Stimulated activated CD4-positive, alpha-beta T cell treated with anti-CD3 and anti-CD28 coated beads, Interleukin-1b, Interleukin-23, amount 100 ng/mL, for 1 hour (primary cell): ENCODE data around the gene TXNDC15.

Source experiments
- DNase-seq, 2 donors: peaks; one replicate each; pipeline ENCODE4 v3.0.0-alpha.2; 2020; ENCODE audit warnings: low read depth in 2 of 2

TXNDC15 gene

DNA sequence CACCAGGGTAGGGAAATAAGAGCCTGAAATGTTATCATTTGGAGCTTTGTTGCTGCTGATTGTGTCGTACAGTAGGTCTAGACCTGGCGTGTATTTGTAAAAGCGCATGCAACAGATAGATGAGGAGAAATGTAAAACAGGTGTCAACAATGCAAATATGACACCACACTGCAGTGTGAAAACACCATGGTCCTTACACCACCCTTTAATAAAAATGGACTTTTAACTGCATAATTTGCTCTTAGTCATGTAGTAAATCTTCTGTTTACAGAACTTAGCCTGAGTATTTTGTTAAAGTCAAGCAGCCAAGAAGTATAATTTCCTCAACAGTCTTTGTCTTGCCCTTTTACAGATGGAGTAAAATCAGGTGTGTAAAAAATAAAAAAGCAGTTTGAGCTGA is 44.7 kb downstream of the TXNDC15 start:
- DNase-seq: no peak

DNA sequence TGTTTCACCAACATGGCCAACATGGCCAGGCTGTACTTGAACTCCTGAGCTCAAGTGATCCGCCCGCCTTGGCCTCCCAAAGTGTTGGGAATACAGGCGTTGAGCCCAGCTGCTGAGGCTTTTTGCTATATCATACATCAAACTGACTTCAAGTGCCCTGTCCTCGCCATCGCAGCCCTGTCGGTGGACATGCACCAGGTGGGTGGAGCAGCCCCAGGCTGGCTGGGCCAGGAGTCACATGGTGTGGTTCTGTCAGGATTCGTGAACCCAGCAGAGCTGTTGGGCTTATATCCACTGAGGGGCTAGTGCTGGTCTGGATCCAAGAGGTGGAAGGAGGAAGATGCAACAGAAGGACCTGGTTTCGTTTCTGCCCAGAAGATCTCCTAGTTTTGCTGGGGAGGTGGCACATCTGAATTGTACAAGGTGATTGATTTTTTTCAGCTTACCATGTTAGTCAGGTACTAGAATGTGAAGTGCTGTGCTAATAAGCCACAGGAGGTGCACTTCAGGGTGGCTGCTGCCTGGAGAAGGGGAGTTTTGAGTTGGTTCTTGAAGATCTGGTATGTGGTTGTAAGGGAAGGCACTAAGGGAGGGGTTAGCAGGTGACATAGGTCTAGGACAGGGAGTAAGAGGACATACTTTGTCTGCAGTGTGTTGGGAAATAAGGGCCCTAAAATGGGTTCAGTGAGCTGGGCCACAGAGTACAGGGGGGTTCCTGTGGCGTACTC is 46.8 kb downstream of the TXNDC15 start:
- DNase-seq: no peak

DNA sequence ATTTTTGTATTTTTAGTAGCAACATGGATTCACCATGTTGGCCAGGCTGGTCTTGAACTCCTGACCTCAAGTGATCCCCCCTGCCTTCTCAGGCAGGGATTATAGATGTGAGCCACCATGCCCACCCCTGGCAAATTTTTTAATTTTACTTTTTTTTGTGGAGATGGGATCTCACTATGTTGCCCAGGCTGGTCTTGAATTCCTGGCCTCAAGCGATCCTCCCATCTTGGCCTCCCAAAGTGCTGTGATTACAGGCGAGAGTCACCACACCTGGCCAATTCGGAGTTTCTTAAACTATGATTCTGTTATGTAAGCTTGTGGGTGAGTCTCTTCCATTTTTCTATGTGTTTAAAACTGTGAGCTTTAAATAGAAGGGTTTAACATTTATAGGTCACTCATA is 58.3 kb downstream of the TXNDC15 start:
- no peak for DNase-seq

DNA sequence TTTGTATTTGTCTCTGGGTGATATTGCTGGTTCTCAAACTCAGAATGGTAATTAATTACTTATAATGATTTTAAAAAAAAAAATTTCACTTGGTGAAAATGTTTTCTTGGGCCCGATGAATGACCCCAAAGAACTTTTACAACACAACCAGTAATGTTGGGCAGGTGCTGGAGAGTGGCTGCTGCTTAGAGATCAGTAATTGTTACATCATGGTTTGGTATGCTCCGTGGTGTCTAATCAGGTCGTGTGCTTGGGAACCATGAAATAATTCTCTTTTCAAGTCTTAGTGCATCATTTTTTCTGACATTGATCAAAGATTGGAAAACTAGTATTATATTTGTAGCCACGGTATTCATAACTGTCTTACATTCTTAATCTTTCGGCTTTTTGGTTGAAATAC is 60.0 kb downstream of the TXNDC15 start:
- DNase-seq: no peak

DNA sequence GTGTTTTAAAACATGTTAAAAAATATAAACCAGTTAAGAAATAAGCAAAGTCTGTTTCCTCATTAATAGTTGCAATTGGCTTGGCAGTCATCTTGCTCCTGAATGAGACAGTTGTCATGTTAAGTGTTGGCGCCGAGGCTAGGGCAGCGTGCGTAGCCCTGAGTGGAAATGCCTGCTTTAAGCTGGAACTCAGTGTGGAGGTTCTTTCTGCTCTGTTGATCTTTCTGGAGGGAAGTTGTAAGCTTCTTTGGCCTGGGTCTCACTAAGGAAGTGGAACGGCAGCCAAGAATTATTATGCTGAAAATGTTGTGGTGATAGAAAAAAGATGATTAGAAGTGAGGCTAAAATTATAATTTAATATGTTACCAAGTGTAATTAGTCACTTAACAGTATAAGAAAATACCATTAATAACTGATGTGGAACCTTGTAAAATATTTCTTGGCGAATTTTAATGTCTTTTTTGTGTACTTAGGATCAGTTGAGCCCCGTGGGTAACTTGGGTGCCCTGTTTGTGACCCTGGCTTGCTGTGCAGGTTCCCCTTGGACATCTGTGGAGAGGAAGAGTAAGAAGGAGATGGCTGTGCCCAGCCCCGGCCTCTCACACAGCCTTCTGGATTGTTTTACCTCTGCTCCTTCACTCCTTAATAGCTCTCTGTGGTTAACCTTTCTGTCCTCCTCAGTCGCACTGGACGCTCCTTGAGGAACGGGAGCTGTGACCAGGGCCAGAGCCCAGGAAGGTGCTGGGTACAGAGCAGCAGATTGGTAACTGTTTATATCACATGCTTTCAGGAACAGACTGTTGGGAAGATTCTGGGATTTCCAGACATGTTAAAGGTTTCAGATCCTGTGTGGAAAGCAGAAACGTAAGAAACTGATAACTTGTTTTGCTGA is 61.8 kb downstream of the TXNDC15 start:
- DNase-seq: no peak

DNA sequence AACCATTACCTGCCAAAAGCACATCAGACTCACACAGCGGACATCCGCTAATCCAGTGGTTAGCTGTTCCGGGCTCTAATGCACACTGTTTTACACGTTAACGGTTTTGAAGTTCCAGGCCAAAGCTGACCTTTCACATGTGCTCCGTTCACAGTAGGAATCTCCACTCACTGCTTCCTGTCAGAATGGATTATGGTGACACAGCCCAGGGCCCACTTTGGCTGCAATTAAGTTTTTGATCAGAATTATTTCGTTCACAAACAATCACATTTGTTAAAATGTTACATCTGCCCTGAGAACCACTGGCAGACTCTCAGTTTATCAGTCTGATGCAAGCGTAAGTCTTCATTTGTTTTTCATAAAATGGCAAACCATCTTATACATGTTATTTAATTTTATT is 63.4 kb downstream of the TXNDC15 start:
- no peak for DNase-seq

DNA sequence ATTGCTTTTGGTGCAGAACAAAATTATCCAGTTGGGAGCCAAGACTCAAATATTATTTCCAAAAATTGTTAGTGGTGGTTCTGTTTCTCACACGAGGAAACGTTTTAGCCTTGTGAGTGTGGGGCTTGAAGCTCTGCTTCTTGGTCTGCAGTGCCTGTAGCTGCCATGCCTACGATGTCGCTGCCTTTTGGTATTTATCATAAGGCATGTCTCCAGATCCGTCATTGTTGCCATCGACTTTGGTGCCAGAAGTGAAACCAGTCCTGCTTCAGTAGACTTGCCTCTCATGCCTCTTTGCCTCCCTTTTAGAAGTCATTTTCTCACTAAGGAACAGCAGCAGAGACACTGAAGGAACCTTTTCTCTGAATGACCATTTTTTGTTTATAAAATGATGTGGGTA is 63.9 kb downstream of the TXNDC15 start:
- no peak for DNase-seq

DNA sequence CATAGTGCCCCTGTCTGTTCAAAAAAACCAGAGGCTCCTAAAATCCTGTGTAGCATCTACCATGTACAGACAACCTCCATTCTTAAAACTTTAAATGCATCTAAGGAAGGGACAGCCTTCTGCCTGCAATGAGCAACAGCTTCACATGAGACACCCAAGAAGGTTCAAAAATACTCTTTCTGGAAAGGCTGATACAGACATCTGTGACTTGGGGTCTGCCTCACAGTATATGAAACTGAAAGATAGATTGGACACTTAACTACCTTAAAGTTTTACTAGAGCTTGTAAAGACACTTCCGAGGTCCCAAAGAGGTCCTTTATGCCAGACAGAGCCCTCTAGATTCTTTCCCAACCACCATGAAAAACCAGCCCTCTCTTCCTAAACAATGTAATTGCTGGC is 65.3 kb downstream of the TXNDC15 start:
- DNase-seq: no peak

DNA sequence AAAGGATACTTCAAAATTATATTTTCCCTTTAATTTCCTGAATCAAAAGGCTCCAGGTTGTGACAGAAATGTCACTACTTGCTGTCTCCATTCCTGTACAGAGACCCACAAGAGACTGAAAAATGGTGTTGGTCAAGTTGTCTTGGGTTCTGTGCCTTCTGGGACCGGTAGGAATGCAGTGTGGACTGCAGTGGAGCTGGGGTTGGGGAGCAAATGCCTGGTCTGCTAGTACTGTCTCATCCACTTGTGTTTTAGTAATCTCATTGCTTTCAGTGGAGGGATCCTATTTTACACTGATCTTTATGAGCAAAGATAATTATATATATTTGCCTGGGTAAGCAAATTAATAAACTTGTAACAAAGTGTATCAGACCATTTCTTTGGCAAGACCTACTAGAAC is 69.4 kb downstream of the TXNDC15 start:
- no peak for DNase-seq

DNA sequence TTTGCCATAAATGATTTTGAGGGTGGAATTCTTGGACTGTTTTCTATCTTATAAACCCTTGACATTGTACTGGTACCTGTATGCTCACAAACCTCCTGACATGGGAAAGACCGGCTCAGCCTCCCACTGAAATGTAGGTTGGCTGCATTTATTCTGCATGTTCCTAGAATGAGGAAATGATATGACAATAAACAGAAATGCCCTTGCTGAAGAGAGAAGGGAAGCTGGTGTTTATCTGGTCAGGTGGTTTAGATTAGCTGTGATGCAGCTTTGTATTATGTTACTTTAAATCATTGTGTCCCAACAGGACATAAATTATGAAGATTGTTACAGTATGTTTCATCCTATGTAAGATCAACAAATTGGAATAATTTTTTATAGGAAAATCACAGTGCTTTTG is 70.5 kb downstream of the TXNDC15 start:
- no peak for DNase-seq

DNA sequence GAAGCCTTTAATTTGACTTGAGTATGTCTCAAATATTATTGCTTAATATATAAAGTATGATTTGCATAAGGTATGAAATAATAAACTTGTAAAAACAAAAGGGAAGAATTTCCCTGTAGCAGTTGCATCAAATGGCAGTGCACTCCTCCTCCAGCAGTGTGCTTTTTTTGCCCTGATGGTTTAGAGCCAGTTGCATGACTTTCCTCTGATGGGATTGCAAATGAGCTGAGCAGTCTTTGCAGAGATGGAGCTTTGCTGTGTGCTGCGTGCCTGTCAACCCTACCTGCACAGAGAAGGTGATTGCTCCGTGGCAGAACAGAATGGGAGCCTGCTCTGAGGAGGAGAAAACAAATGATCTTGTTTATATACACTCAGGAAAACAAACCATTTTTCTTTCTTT is 70.9 kb downstream of the TXNDC15 start:
- DNase-seq: no peak

DNA sequence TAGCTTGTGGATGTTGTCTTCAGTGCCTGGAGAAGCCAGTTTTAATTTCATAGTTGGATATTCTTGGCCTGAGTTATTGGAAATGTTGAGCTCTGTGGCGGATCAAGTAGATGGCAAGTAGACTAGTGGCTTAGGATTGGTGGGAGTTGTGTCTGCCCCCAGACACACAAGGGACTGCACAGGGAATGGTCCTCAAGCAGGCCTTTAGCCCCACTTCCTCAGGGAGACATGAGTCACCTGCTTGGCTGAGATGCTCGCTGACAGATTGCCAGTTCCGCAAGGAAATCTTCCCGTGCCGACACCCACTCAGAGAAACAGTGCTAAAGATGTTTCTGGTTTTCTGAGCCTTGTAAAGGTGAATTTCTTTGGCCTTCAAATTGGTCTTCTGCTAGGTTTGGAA is 74.7 kb downstream of the TXNDC15 start:
- no peak for DNase-seq

DNA sequence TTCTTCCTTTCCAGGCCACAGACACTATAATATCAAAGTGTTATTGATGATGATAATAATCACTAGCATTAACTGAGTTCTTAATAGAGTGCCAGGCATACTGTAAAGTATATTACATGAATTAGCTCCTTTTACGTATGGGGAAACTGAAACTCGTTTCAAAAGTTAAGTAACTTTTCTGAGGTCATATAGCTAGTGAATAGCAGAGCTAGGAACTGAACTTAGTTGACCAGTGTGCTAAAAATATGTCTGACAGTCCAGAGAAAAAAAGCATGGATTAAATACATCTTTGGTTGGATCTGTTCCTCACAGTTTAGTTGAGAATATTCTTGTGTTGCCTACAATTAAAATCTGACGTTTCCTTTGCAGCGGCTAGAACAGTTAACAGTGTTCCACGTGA is 75.1 kb downstream of the TXNDC15 start:
- DNase-seq: no peak
